Stimulated activated CD8-positive, alpha-beta memory T cell treated with anti-CD3 and anti-CD28 coated beads, Interleukin-2, amount 100 ng/mL, for 48 hours (primary cell): ENCODE data around the gene UGT8.
"Not testable (repeated sequence)": the region's sequence is repeated elsewhere in the genome, so short reads cannot be mapped to it uniquely, and the experiment has no call there.

Experiments used
- DNase-seq, 2 donors: peaks; one replicate each; pipeline ENCODE4 v3.0.0-alpha.2; 2020; ENCODE audit warnings: low read depth in 2 of 2

UGT8 gene, protein sequence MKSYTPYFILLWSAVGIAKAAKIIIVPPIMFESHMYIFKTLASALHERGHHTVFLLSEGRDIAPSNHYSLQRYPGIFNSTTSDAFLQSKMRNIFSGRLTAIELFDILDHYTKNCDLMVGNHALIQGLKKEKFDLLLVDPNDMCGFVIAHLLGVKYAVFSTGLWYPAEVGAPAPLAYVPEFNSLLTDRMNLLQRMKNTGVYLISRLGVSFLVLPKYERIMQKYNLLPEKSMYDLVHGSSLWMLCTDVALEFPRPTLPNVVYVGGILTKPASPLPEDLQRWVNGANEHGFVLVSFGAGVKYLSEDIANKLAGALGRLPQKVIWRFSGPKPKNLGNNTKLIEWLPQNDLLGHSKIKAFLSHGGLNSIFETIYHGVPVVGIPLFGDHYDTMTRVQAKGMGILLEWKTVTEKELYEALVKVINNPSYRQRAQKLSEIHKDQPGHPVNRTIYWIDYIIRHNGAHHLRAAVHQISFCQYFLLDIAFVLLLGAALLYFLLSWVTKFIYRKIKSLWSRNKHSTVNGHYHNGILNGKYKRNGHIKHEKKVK

GRCh38 chr4:114598191-114599121, at the start of gene UGT8:
UGT8 (plus strand) TSS chr4:114598807; CDS start chr4:114622881, 24,074 bp downstream.
- peak; percentile 13 to 31 for DNase-seq

DNA sequence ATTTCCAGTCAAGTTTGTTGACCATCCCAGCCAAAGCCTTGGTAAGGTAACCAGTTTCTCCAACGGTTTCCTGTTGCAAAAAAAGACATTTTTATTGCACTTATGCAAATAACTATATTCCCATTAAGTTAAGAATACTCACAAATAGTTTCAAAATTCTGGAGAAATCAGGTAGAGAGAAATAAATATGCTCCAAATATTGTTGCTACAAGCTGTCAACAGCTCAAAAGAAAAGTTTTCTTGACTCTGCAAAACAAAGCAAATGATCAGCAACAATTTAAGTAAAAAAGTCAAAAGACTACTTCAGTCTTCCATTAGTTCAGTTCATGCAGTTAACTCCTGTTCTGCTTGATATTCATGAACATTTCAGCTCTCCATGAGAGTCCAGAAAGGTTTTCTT, 49.0 kb upstream of the UGT8 start:
- DNase-seq, result no peak

DNA sequence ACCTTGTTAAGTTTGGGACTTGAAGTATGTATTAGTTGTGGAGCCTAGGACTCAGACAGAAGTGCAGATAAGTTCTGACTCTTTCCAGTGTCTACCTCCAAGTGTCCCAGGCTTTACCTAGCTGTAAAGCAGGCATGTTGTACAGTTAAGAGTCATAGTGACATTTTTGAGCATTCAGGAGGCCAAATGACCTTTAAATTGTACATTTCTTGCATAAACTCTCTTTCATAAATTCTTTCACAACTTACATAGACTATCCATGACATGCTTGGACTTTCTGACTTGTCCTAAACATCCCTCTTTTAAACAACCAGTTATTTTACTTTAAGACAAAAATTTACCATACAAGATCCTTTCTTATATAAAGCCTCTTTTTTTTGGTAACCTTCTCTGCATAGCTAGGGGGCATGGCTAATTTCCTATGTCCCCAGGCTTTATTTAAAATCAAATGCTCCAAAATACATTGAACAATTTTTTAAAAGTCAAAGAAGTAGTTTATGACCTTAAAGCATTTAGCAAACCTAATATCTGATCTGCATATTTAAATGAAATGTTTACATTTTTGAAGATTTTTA, 40.1 kb upstream of the UGT8 start:
- no peak for DNase-seq

- DNase-seq, result no peak
Observed at GRCh38 chr4:114561590-114561989, 37.0 kb upstream of the UGT8 start.

- no peak for DNase-seq
Observed at GRCh38 chr4:114562176-114562904, 36.3 kb upstream of the UGT8 start.

GRCh38 chr4:114563536-114564315, 34.9 kb upstream of the UGT8 start:
- no peak for DNase-seq

DNA sequence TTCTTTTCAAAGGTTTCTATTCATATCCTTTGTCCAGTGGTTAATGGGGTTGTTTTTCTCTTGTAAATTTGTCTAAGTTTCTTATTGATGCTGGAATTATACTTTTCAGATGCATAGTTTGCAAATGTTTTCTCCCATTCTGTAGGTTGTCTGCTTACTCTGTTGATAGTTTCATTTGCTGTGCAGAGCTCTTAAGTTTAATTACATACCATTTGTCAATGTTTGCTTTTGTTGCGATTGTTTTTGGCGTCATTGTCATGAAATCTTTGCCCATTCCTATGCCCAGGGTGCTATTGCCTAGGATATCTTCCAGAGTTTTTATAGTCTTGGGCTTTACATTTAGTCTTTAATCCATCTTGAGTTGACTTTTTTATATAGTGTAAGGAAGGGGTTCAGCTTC, 21.2 kb upstream of the UGT8 start:
- no peak for DNase-seq

DNA sequence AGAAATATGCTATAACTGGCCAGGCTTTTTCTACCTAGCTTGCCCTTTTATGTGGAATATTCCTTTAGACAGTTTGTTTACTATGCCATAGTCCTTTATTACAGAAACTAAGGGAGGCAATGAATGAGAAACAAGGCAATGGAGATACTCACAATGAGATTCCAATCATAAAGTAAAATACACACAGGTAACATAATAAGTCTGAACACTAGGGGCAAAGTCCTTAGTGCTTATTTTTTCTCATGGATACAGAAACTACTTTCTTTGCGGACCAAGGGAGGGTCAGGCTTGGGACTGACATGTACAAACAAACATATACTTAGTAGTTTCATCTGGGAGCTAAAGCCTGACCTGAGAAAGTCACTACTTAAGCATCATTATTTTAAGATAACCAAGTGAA, 16.0 kb upstream of the UGT8 start:
- no peak for DNase-seq

DNA sequence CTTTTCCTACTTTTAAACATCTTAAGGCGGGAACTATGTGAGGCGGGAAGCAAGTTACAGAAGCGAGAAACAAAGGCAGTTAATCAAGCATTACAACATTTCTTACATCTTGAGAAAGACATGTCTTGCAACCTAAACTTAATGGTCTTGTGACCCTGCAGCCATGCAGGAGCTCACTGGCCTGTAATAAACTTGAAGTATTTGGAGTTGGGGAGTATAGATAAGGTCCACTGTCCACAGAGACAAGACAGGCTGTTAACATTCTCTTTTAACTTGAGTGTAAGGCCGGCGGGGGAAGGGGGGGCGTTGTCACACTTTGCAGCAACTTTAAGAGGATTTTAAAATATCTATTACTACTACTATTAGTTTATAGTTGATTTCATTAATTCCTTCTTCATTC, 10.3 kb upstream of the UGT8 start:
- DNase-seq, result no peak

GRCh38 chr4:114590360-114590759, 8.2 kb upstream of the UGT8 start:
- not testable (repeated sequence) for DNase-seq

GRCh38 chr4:114593526-114593925, 5.1 kb upstream of the UGT8 start:
- no peak for DNase-seq

DNA sequence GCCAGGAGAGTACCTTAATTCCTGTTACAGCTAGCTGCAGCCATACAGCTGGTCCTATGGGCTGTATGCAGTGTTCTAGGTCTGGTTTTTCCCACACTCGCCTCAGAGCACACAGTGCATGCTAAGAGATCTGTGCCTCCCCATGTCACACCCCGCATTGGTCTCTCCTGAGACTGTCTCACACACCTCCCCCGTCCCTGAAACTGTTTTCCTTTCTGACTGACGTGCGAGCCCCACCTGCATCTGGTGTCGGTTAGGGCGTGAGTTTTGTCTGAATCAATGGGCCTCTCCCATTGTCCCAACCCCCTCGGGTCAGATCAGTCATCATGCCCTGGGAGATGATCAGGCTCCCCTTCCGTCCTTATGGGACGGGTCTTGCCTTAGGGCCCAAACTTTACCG, 3.4 kb upstream of the UGT8 start:
- DNase-seq, result no peak

GRCh38 chr4:114595921-114596320, 2.7 kb upstream of the UGT8 start:
- DNase-seq, result no peak

GRCh38 chr4:114597410-114598115, 1.0 kb upstream of the UGT8 start:
- DNase-seq, result no peak

DNA sequence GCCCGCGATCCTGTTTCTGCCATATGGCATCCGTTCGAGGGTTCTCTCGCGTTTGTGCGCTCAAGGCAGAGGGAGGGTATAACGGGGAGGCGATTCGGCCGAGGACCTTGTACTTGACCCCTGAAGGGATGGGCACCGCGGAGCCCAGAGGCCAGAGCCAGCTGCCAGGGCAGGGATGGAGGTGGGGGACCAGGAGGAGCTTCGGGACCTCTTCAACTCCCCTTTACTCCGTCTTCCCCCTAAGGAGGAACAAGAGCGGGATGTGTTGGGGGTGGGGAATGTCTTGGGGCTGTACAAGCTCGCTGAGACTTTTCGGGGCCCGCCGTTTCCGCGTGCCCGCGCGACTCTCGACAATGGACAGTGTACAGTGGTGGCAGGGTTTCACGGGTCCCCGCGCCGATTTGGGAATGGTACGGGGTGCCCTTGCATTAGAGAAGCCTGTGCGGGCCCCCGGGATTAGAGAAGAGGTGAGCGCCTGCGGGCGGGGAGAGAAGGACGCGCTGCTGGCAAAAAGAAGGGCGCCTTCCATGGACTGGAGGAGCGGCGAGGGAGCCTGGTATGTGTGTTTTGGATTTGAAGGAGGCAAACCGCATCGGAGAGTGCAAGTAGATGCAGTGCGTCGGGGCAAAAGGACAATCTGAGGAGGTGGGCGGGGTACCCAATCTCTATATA, 760 bp downstream of the UGT8 start:
- no peak for DNase-seq

GRCh38 chr4:114599903-114600552, 1.4 kb downstream of the UGT8 start:
- DNase-seq, result no peak

GRCh38 chr4:114600672-114601071, 2.1 kb downstream of the UGT8 start:
- DNase-seq, result no peak

DNA sequence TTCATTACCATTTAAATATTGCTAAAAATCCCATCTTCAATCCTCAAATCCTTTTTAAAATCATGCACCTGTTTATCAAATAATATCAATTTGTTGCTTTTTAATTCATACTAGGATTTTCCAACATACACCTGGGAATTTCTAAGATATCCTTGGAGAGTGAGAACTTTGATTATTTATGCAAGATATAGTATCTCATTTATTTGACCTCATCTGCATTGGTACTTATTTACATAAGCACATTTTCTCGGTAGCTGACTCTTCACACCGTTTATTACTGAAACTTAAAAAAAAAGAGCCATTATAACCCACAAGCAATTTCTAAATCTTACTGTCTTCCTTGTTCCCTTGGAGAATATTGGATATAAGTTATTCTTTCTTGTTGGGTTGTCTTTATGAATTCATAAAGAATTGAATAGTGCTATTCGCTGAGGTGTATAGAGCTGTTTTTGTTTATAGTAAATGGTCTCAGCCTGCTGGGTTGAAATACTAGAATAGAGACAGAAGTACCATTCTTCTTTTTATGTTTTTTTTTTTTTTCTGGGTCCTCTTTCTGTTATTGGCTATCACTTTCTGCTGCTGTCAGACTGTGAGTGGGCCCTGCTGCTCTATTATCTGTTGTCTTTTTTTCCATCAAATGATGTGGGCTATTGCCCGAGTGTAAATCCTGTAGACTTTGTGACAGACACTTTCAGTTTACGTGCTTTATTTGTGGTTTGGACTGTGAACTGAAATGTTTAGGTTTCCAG, 2.9 kb downstream of the UGT8 start:
- no peak for DNase-seq
